Measurements from ENCODE around the gene RS1. TPM values are rescaled to one million over a fixed set of nuclear protein-coding genes. Genes with fewer than 3 reads are reported as not detected.
A peak's percentile ranks its signal among the peaks of the same experiment; 100 is the strongest.

The RS1 gene
- total and polyA plus RNA-seq, 9 of the 15 experiments (the other 6 are each of a cell fraction or from before 2014, with no cell fraction given), result not detected

DNA sequence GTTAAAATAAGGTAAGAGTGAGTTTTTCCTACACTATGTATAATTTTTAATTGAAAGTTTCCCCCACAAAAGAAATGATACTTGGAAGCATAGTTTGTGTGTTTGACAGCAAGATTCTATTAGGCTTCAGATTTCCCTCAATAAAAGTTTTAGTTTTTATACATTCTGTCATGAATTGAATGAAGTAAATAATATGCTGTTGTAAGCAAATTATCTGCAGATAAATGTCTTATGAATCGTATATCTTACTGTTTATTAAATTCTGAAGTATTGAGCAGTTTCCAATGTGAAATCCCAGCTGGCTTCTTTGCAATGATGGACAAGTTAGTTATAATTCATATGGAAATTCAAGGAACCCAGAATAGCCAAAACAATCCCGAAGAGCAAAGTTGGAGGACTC lies 33.5 kb downstream of the RS1 start:
- Histone ChIP-seq H3K9ac (ENCODE audit: insufficient read depth in 1 of 2, low read depth in 2 of 2, low read length in 2 of 2) (no peak overlapping the region), H3K9me1 (ENCODE audit: control insufficient read depth, insufficient read depth, low read length) (no peaks in the 10 kb centered on the region), H4K20me1 (replicated peaks; ENCODE audit: control insufficient read depth, insufficient read depth, low read length) (no peaks in the 10 kb centered on the region), H2AFZ (ENCODE audit: low read depth, low read length) (no peak overlapping the region), H3K27me3 (ENCODE audit: control insufficient read depth in 2 of 2, insufficient read depth in 2 of 2, low read length in 2 of 2) (peaks cover 0 to 15% of the 10 kb centered on the region in 2 experiments; a peak in 3 of 5 replicates), H3K4me2 (ENCODE audit: insufficient read depth, low read length) (no peak overlapping the region), H3K36me3 (ENCODE audit: control insufficient read depth, insufficient read depth, low read length) (no peaks in the 10 kb centered on the region), H3K4me1 (replicated peaks in 1 of 2; ENCODE audit: control insufficient read depth in 2 of 2, insufficient read depth in 2 of 2, low read length in 2 of 2) (no peaks in the 10 kb centered on the region), H3K4me3 (no peak overlapping the region), H3K27ac (ENCODE audit: extremely low read depth, low read depth, low read length) (no peak overlapping the region), H3K79me2 (ENCODE audit: control insufficient read depth, insufficient read depth, low read length) (no peaks in the 10 kb centered on the region), H3K9me3 (replicated peaks; ENCODE audit: control insufficient read depth, insufficient read depth, low read depth, low read length) (no peaks in the 10 kb centered on the region)
- no peak for ATAC-seq
- no TSS peak for BruUV-seq (replicated peaks)
- ChIA-PET CTCF (ENCODE audit: low intra/inter-chr PET ratio) (no interaction called here), POLR2A (interaction anchor here (1.0 kb wide), 2 partner anchors 10 kb away, joined by 3 read pairs; no protein-coding TSS in a partner anchor)
- DNase-seq (ENCODE audit: extremely low read depth in 1 of 4, low spot score in 3 of 4), result no peak
- intact Hi-C loops (cut with micrococcal nuclease) (no loop called here), in situ Hi-C loops (cut with MboI) (no loop called here)
- FAIRE-seq, result no peak
- 0% methylated on average over 2 of the region's 2 CpGs for WGBS (ENCODE audit: insufficient coverage, low coverage, missing lambda C conversion rate)
- TF ChIP-seq ZNF584 (CRISPR knock-in tag; IDR thresholded peaks at IDR 0.05; ENCODE audit: low read depth) (no peak), MAFK (IDR thresholded peaks at IDR 0.05; ENCODE audit: low read length) (peak; percentile 6; the same call in 1 of the 2 replicates), ILK (tag; IDR thresholded peaks at IDR 0.05; ENCODE audit: borderline replicate concordance, low read depth) (no peak), ZNF316 (IDR thresholded peaks at IDR 0.05) (peak; percentile 22; the same call in 1 of the 2 replicates)
- TF ChIP-seq, protein P1, sequence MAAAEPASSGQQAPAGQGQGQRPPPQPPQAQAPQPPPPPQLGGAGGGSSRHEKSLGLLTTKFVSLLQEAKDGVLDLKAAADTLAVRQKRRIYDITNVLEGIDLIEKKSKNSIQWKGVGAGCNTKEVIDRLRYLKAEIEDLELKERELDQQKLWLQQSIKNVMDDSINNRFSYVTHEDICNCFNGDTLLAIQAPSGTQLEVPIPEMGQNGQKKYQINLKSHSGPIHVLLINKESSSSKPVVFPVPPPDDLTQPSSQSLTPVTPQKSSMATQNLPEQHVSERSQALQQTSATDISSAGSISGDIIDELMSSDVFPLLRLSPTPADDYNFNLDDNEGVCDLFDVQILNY (CRISPR knock-in tag; IDR thresholded peaks at IDR 0.05), result no peak

DNA sequence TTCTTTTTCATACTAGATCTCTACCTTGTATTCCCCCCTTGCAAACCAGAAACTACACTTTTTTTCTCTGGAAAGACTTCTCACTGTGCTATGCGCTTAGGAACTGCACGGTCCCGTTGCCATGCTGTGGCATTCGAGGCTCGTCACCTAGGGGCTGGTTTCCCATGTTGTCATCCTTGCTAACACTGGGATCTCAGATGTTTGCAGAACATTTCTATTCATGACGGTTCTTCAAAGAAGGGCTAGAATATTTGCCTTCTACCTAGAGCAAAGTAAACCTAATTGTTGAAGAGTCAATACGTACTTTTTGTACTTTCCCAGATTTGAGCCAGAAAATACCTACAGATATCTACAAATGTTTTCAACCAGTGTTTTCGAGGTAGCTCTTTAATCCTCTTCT lies 41.0 kb downstream of the RS1 start:
- FAIRE-seq (no peak), ATAC-seq (no peak), DNase-seq (ENCODE audit: extremely low read depth in 1 of 4, low spot score in 3 of 4) (no peak)
- Histone ChIP-seq H3K9me1 (ENCODE audit: control insufficient read depth, insufficient read depth, low read length) (no peaks in the 10 kb centered on the region), H3K36me3 (ENCODE audit: control insufficient read depth, insufficient read depth, low read length) (no peaks in the 10 kb centered on the region), H4K20me1 (replicated peaks; ENCODE audit: control insufficient read depth, insufficient read depth, low read length) (no peaks in the 10 kb centered on the region), H3K4me2 (ENCODE audit: insufficient read depth, low read length) (no peak overlapping the region), H3K27me3 (ENCODE audit: control insufficient read depth in 2 of 2, insufficient read depth in 2 of 2, low read length in 2 of 2) (peaks cover 0 to 8% of the 10 kb centered on the region in 2 experiments; a peak in 2 of 5 replicates), H3K4me3 (no peak overlapping the region), H3K9ac (ENCODE audit: insufficient read depth in 1 of 2, low read depth in 2 of 2, low read length in 2 of 2) (no peak overlapping the region), H3K9me3 (replicated peaks; ENCODE audit: control insufficient read depth, insufficient read depth, low read depth, low read length) (no peaks in the 10 kb centered on the region), H3K4me1 (replicated peaks in 1 of 2; ENCODE audit: control insufficient read depth in 2 of 2, insufficient read depth in 2 of 2, low read length in 2 of 2) (no peaks in the 10 kb centered on the region), H3K27ac (ENCODE audit: extremely low read depth, low read depth, low read length) (no peak overlapping the region), H2AFZ (ENCODE audit: low read depth, low read length) (no peak overlapping the region), H3K79me2 (ENCODE audit: control insufficient read depth, insufficient read depth, low read length) (no peaks in the 10 kb centered on the region)
- 0% methylated on average over 5 of the region's 8 CpGs for WGBS (ENCODE audit: insufficient coverage, low coverage, missing lambda C conversion rate)
- BruUV-seq (replicated peaks), result no TSS peak
- TF ChIP-seq NFIX (CRISPR knock-in tag; IDR thresholded peaks at IDR 0.05; ENCODE audit: low read depth) (no peak), BCOR (IDR thresholded peaks at IDR 0.05) (no peak), STAG1 (CRISPR knock-in tag; IDR thresholded peaks at IDR 0.05; ENCODE audit: borderline replicate concordance) (no peak)
- TF ChIP-seq, protein P2, sequence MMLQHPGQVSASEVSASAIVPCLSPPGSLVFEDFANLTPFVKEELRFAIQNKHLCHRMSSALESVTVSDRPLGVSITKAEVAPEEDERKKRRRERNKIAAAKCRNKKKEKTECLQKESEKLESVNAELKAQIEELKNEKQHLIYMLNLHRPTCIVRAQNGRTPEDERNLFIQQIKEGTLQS (IDR thresholded peaks at IDR 0.05), result no peak
- TF ChIP-seq, protein P2 (CRISPR knock-in tag; conservative IDR thresholded peaks at IDR 0.05), result no peak
- in situ Hi-C loops (cut with MboI), result no loop called here
- CTCF ChIA-PET (ENCODE audit: low intra/inter-chr PET ratio), result no interaction called here
- intact Hi-C loops (cut with micrococcal nuclease), result no loop called here
- POLR2A ChIA-PET, result no interaction called here

All from K562 (cell line).